ENCODE measurements around the gene CD274.
"Not testable (repeated sequence)": the region's sequence is repeated elsewhere in the genome, so short reads cannot be mapped to it uniquely, and the experiment has no call there.

Gene CD274

GRCh38 chr9:5450359-5451091 is at the start of gene CD274:
CD274 (plus strand) TSS chr9:5450542; CDS start chr9:5456114, 5,572 bp downstream.
- DNase-seq (ENCODE audit: low read depth in 2 of 2), result peak; percentile 85 to 87

- DNase-seq (ENCODE audit: low read depth in 2 of 2), result no peak
These were observed 48.1 kb upstream of the CD274 start for GRCh38 chr9:5402217-5402616.

GRCh38 chr9:5408596-5408995 is 41.7 kb upstream of the CD274 start:
- DNase-seq (ENCODE audit: low read depth in 2 of 2), result no peak

GRCh38 chr9:5416953-5417352 is 33.4 kb upstream of the CD274 start:
- no peak for DNase-seq (ENCODE audit: low read depth in 2 of 2)

- no peak for DNase-seq (ENCODE audit: low read depth in 2 of 2)
These were observed 31.9 kb upstream of the CD274 start for GRCh38 chr9:5418481-5418880.

GRCh38 chr9:5419987-5420386 is 30.4 kb upstream of the CD274 start:
- DNase-seq (ENCODE audit: low read depth in 2 of 2), result no peak

- no peak for DNase-seq (ENCODE audit: low read depth in 2 of 2)
These were observed 29.2 kb upstream of the CD274 start for GRCh38 chr9:5421163-5421562.

GRCh38 chr9:5422276-5422675 is 28.1 kb upstream of the CD274 start:
- no peak for DNase-seq (ENCODE audit: low read depth in 2 of 2)

- no peak for DNase-seq (ENCODE audit: low read depth in 2 of 2)
These were observed 25.2 kb upstream of the CD274 start for GRCh38 chr9:5425006-5425628.

- DNase-seq (ENCODE audit: low read depth in 2 of 2), result no peak
These were observed 23.3 kb upstream of the CD274 start for GRCh38 chr9:5427005-5427404.

GRCh38 chr9:5428172-5428571 is 22.2 kb upstream of the CD274 start:
- DNase-seq (ENCODE audit: low read depth in 2 of 2), result no peak

GRCh38 chr9:5428794-5429528 is 21.4 kb upstream of the CD274 start:
- no peak for DNase-seq (ENCODE audit: low read depth in 2 of 2)

- no peak for DNase-seq (ENCODE audit: low read depth in 2 of 2)
These were observed 20.3 kb upstream of the CD274 start for GRCh38 chr9:5429873-5430564.

- DNase-seq (ENCODE audit: low read depth in 2 of 2), result no peak
These were observed 19.4 kb upstream of the CD274 start for GRCh38 chr9:5430912-5431311.

- DNase-seq (ENCODE audit: low read depth in 2 of 2), result not testable (repeated sequence)
These were observed 17.5 kb upstream of the CD274 start for GRCh38 chr9:5432890-5433289.

GRCh38 chr9:5433328-5433727 is 17.0 kb upstream of the CD274 start:
- DNase-seq (ENCODE audit: low read depth in 2 of 2), result not testable (repeated sequence)

- not testable (repeated sequence) for DNase-seq (ENCODE audit: low read depth in 2 of 2)
These were observed 16.2 kb upstream of the CD274 start for GRCh38 chr9:5433841-5434810.

- DNase-seq (ENCODE audit: low read depth in 2 of 2), result no peak
These were observed 14.4 kb upstream of the CD274 start for GRCh38 chr9:5435912-5436311.

GRCh38 chr9:5436441-5436840 is 13.9 kb upstream of the CD274 start:
- no peak for DNase-seq (ENCODE audit: low read depth in 2 of 2)

GRCh38 chr9:5437254-5438216 is 12.8 kb upstream of the CD274 start, which contains the start of gene PLGRKT:
PLGRKT (minus strand) TSS chr9:5437925; CDS start chr9:5431977, 5,948 bp downstream.
- DNase-seq (ENCODE audit: low read depth in 2 of 2), result peak; percentile 84 to 89

Measured in stimulated activated CD8-positive, alpha-beta memory T cell treated with anti-CD3 and anti-CD28 coated beads, Interleukin-15, amount 100 ng/mL, for 48 hours (primary cell).